ENCODE results near the gene DSG3. TPM values are rescaled to one million over a fixed set of nuclear protein-coding genes. Genes with fewer than 3 reads are reported as not detected.

DSG3 gene
- total RNA-seq, 1 donor from 2014 or later, result not detected

- H3K4me1 Mint-ChIP-seq, result no peaks in the 10 kb centered on the region
- DNase-seq (ENCODE audit: low read depth, low spot score), result no peak
- H3K27me3 Mint-ChIP-seq (ENCODE audit: low read depth), result no peaks in the 10 kb centered on the region
- no peak for TF ChIP-seq CTCF (conservative IDR thresholded peaks at IDR 0.05)
- H3K4me3 Mint-ChIP-seq, result no peak overlapping the region
- no peak overlapping the region for H3K27ac Mint-ChIP-seq (ENCODE audit: unreplicated experiment)
- H3K9me3 Mint-ChIP-seq, result no peaks in the 10 kb centered on the region
- no peaks in the 10 kb centered on the region for H3K36me3 Mint-ChIP-seq (ENCODE audit: low read depth)
Measured at GRCh38 chr18:31483396-31483795, 35.9 kb downstream of the DSG3 start.

GRCh38 chr18:31484461-31484860, 36.9 kb downstream of the DSG3 start:
- H3K27me3 Mint-ChIP-seq (ENCODE audit: low read depth), result no peaks in the 10 kb centered on the region
- H3K27ac Mint-ChIP-seq (ENCODE audit: unreplicated experiment), result no peak overlapping the region
- no peaks in the 10 kb centered on the region for H3K9me3 Mint-ChIP-seq
- H3K4me1 Mint-ChIP-seq, result no peaks in the 10 kb centered on the region
- no peaks in the 10 kb centered on the region for H3K36me3 Mint-ChIP-seq (ENCODE audit: low read depth)
- DNase-seq (ENCODE audit: low read depth, low spot score), result no peak
- H3K4me3 Mint-ChIP-seq, result no peak overlapping the region
- no peak for TF ChIP-seq CTCF (conservative IDR thresholded peaks at IDR 0.05)

DNA sequence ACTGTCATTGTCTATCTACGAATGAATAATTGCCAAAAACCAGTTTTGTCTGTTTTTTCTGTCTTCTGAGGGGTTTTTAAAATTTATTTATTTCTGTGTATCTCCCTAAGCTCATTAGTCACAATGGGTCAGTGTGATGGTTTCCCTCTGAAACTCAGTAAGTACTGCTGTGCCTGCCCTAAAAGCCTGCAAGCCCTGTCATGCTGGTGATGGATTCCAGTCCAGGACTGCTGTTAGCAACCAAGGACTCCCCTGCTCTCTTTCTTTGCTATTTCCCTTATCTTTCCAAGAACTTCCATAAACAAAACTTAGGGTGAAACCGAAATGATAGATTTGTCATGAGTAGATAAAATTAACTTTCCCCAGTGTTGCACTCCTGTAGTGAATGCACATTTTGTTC, 38.6 kb downstream of the DSG3 start:
- H3K27ac Mint-ChIP-seq (ENCODE audit: unreplicated experiment), result no peak overlapping the region
- TF ChIP-seq CTCF (conservative IDR thresholded peaks at IDR 0.05), result no peak
- H3K4me1 Mint-ChIP-seq, result no peaks in the 10 kb centered on the region
- H3K9me3 Mint-ChIP-seq, result no peaks in the 10 kb centered on the region
- H3K27me3 Mint-ChIP-seq (ENCODE audit: low read depth), result no peaks in the 10 kb centered on the region
- DNase-seq (ENCODE audit: low read depth, low spot score), result no peak
- H3K36me3 Mint-ChIP-seq (ENCODE audit: low read depth), result no peaks in the 10 kb centered on the region
- no peak overlapping the region for H3K4me3 Mint-ChIP-seq

GRCh38 chr18:31487246-31488015, 39.9 kb downstream of the DSG3 start:
- Mint-ChIP-seq H3K27ac (ENCODE audit: unreplicated experiment) (peak overlapping the region; percentile 24), H3K4me1 (no peaks in the 10 kb centered on the region), H3K36me3 (ENCODE audit: low read depth) (no peaks in the 10 kb centered on the region), H3K9me3 (no peaks in the 10 kb centered on the region), H3K27me3 (ENCODE audit: low read depth) (peaks cover 2% of the 10 kb centered on the region), H3K4me3 (no peak overlapping the region)
- TF ChIP-seq CTCF (conservative IDR thresholded peaks at IDR 0.05), result no peak
- DNase-seq (ENCODE audit: low read depth, low spot score), result no peak

- Mint-ChIP-seq H3K27ac (ENCODE audit: unreplicated experiment) (no peak overlapping the region), H3K4me3 (no peak overlapping the region), H3K36me3 (ENCODE audit: low read depth) (no peaks in the 10 kb centered on the region), H3K27me3 (ENCODE audit: low read depth) (peaks cover 2% of the 10 kb centered on the region), H3K9me3 (no peaks in the 10 kb centered on the region), H3K4me1 (no peaks in the 10 kb centered on the region)
- no peak for DNase-seq (ENCODE audit: low read depth, low spot score)
- no peak for TF ChIP-seq CTCF (conservative IDR thresholded peaks at IDR 0.05)
Measured at GRCh38 chr18:31489311-31489710, 41.8 kb downstream of the DSG3 start.
